Measurements from ENCODE around the gene AKAP12.

DNA sequence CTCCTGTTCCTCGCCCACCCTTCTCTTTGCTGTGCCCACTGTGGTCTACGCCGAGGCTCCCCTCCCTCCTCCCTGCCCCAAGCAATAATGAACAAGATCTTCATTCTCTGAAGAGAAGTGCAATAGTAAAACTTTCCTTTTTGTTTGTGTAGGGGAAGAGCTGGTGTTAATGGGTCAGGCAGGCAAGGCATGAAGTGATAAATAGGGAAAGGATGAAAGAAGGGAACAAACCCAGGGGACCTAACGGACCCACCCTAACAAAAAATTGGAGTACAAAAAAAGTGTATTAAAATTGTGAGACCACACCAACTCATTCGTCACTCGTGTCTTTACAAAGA lies 84.7 kb downstream of the AKAP12 start:
- TF ChIP-seq, protein P1, sequence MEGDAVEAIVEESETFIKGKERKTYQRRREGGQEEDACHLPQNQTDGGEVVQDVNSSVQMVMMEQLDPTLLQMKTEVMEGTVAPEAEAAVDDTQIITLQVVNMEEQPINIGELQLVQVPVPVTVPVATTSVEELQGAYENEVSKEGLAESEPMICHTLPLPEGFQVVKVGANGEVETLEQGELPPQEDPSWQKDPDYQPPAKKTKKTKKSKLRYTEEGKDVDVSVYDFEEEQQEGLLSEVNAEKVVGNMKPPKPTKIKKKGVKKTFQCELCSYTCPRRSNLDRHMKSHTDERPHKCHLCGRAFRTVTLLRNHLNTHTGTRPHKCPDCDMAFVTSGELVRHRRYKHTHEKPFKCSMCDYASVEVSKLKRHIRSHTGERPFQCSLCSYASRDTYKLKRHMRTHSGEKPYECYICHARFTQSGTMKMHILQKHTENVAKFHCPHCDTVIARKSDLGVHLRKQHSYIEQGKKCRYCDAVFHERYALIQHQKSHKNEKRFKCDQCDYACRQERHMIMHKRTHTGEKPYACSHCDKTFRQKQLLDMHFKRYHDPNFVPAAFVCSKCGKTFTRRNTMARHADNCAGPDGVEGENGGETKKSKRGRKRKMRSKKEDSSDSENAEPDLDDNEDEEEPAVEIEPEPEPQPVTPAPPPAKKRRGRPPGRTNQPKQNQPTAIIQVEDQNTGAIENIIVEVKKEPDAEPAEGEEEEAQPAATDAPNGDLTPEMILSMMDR (IDR thresholded peaks at IDR 0.05): peak in 1 of 6 experiments; percentile 36
- no peak for TF ChIP-seq POLR2A (IDR thresholded peaks at IDR 0.05)
